Measurements from ENCODE around the gene BRSK2. TPM values are rescaled to one million over a fixed set of nuclear protein-coding genes. Genes with fewer than 3 reads are reported as not detected.
A peak's percentile ranks its signal among the peaks of the same experiment; 100 is the strongest.

The BRSK2 gene
- total and polyA plus RNA-seq, 2 of the 4 experiments (the other 2 are of a cell fraction): 0.18 to 0.62 TPM

DNA sequence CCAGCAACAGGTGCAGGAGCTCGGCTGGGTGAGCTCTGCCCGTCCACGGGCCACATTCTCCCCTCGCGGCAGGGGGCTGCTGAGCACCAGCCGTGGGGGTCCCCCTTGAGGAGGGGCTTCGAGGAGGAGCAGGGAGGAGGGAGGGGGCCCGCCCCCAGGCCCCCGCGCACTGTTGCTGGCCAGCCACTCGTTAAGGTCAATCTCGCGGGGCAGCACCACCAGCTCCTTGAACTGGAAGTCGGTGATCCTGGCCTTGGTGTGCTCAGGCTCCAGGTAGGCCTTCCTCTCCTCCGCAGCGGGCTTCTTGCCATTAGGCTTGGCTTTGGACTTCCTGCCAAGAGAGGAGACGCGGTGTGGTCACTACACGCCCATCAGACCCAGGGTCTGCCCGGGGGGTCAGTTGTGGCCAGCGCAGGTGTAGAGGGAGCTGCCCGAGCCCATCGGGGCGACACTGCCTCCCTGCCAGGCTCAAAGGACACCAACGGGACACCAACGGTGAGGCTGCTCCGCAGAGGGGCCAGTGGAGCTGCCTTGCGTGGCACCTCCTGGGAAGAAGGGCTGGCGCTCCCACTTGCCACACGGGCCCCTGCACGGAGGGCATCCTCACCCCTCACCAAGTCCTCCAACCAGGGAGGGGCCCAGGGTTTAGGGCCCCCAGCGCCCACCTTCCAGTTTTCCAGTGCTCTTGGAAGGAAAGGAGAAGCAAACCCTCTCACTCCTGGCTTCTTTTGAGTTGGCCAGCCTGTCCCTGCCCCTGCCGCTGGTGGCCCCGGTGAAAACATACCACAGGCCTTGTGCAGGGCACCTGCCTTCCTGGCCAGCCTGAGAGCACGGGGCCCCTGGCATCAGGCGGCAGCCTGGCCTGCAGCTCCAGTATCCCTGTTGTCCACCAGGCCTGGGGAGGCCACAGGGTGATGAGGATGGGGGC lies 91.1 kb downstream of the BRSK2 start (continued):
- TF ChIP-seq, protein P1, sequence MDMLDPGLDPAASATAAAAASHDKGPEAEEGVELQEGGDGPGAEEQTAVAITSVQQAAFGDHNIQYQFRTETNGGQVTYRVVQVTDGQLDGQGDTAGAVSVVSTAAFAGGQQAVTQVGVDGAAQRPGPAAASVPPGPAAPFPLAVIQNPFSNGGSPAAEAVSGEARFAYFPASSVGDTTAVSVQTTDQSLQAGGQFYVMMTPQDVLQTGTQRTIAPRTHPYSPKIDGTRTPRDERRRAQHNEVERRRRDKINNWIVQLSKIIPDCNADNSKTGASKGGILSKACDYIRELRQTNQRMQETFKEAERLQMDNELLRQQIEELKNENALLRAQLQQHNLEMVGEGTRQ (IDR thresholded peaks at IDR 0.05; ENCODE audit: low read depth, low read length): no peak

DNA sequence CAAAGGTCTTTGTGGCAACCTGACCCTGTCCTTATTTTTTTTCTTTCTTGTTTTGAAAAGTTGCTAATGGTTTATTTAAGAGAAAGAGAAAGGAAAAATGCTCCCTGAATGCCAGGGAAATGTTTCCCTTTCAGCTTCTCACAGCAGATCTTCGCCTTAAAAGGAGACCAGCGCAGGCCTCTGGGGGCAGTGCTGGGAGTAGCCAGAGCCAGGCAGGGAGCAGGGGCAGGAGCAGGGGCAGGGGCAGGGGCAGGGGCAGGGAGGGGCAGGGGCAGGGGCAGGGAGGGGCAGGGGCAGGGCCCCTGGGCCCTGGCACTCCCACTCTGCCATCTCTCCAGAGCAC lies 91.7 kb downstream of the BRSK2 start:
- H3K4ac ChIP-seq (ENCODE audit: low read depth, low read length): no peak overlapping the region
- BruUV-seq (replicated peaks): no TSS peak
- dilution Hi-C loops (cut with HindIII; ENCODE audit: low sequenced_read_pairs, unreplicated experiment): no loop called here
- H3K56ac ChIP-seq (ENCODE audit: extremely low read depth, insufficient read depth, low read length): no peak overlapping the region
- peaks cover 24% of the 10 kb centered on the region for H3K36me3 ChIP-seq (ENCODE audit: control insufficient read depth, insufficient read depth, low read length)
- peaks cover 59% of the 10 kb centered on the region for H4K20me1 ChIP-seq (ENCODE audit: insufficient read depth, low read length)
- no peak overlapping the region for H2AK5ac ChIP-seq (ENCODE audit: low read depth, low read length)
- peak overlapping the region; percentile 47; the same call in 1 of the 2 replicates for H3K27ac ChIP-seq (ENCODE audit: insufficient read depth, low read length)
- H2BK20ac ChIP-seq (ENCODE audit: low read depth, low read length): no peak overlapping the region
- intact Hi-C loops (cut with micrococcal nuclease): no loop called here
- H3K9ac ChIP-seq (ENCODE audit: low read depth, low read length): no peak overlapping the region
- H3K23ac ChIP-seq (ENCODE audit: low read depth, low read length): no peak overlapping the region
- peaks cover 4% of the 10 kb centered on the region; the same call in 1 of the 2 replicates for H3K4me1 ChIP-seq (ENCODE audit: control insufficient read depth, insufficient read depth, low read length)
- POLR2A ChIA-PET (ENCODE audit: unreplicated experiment): no interaction called here
- H3K79me1 ChIP-seq (ENCODE audit: low read depth in 1 of 2, low read length in 2 of 2): peaks cover 9 to 38% of the 10 kb centered on the region in 2 experiments; a peak in 3 of 4 replicates
- CTCF ChIA-PET: no interaction called here
- H2BK120ac ChIP-seq (ENCODE audit: low read depth, low read length): no peak overlapping the region
- no peak overlapping the region; the same call in 1 of the 2 replicates for H4K5ac ChIP-seq (ENCODE audit: low read depth, low read length)
- H3K18ac ChIP-seq (ENCODE audit: low read depth, low read length): no peak overlapping the region; the same call in 1 of the 2 replicates
- H3K9me1 ChIP-seq (ENCODE audit: insufficient read depth, low read length): peaks cover 3% of the 10 kb centered on the region; the same call in 1 of the 2 replicates
- ATAC-seq (ENCODE audit: low read depth) (peak; percentile 76), DNase-seq (no peak)
- H3K9me3 ChIP-seq (ENCODE audit: control insufficient read depth, insufficient read depth, low read length): no peaks in the 10 kb centered on the region
- no peak overlapping the region for H3K4me2 ChIP-seq (ENCODE audit: low read depth, low read length)
- no CpG with 5 or more reads among the region's 2 CpGs for WGBS, 2 experiments (ENCODE audit: extremely low coverage in 2 of 2, insufficient read length in 1 of 2)
- H2AFZ ChIP-seq (replicated peaks; ENCODE audit: low read length, poor library complexity): no peak overlapping the region
- no peak overlapping the region for H2BK15ac ChIP-seq (ENCODE audit: low read depth, low read length)
- H4K91ac ChIP-seq (ENCODE audit: insufficient read depth, low read depth, low read length): no peak overlapping the region
- H2BK5ac ChIP-seq (ENCODE audit: low read depth, low read length, poor library complexity, severe bottlenecking): no peak overlapping the region
- no peak overlapping the region for H4K8ac ChIP-seq (ENCODE audit: low read depth in 2 of 2, low read length in 2 of 2)
- in situ Hi-C loops (cut with MboI; ENCODE audit: low sequenced_read_pairs): no loop called here
- no peak overlapping the region for H3K14ac ChIP-seq (replicated peaks; ENCODE audit: low read depth, low read length)
- H2AK9ac ChIP-seq (replicated peaks; ENCODE audit: low read depth, low read length, poor library complexity): no peak overlapping the region
- H3K27me3 ChIP-seq (ENCODE audit: control insufficient read depth, insufficient read depth, low read length): no peaks in the 10 kb centered on the region
- no peak overlapping the region for H3K4me3 ChIP-seq (ENCODE audit: insufficient read depth, low read depth, low read length)
- TF ChIP-seq, protein P2, sequence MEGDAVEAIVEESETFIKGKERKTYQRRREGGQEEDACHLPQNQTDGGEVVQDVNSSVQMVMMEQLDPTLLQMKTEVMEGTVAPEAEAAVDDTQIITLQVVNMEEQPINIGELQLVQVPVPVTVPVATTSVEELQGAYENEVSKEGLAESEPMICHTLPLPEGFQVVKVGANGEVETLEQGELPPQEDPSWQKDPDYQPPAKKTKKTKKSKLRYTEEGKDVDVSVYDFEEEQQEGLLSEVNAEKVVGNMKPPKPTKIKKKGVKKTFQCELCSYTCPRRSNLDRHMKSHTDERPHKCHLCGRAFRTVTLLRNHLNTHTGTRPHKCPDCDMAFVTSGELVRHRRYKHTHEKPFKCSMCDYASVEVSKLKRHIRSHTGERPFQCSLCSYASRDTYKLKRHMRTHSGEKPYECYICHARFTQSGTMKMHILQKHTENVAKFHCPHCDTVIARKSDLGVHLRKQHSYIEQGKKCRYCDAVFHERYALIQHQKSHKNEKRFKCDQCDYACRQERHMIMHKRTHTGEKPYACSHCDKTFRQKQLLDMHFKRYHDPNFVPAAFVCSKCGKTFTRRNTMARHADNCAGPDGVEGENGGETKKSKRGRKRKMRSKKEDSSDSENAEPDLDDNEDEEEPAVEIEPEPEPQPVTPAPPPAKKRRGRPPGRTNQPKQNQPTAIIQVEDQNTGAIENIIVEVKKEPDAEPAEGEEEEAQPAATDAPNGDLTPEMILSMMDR (conservative IDR thresholded peaks at IDR 0.05; ENCODE audit: low read depth, low read length): no peak
- TF ChIP-seq SMC3 (IDR thresholded peaks at IDR 0.05; ENCODE audit: low read depth, low read length): no peak
- no peak for TF ChIP-seq RAD21 (IDR thresholded peaks at IDR 0.05; ENCODE audit: low read length)
- TF ChIP-seq POLR2A (IDR thresholded peaks at IDR 0.05; ENCODE audit: low read depth, low read length): no peak
- no peak for TF ChIP-seq FOS (IDR thresholded peaks at IDR 0.05; ENCODE audit: low read depth, low read length)
- TF ChIP-seq MAFK (IDR thresholded peaks at IDR 0.05; ENCODE audit: low read depth, low read length): no peak
- TF ChIP-seq CEBPB (IDR thresholded peaks at IDR 0.05; ENCODE audit: low read depth, low read length): no peak
- TF ChIP-seq MAZ (IDR thresholded peaks at IDR 0.05; ENCODE audit: borderline replicate concordance, low read depth, low read length): no peak
- no peak for TF ChIP-seq MXI1 (IDR thresholded peaks at IDR 0.05; ENCODE audit: borderline replicate concordance, low read depth, low read length)
- no peak for TF ChIP-seq RCOR1 (IDR thresholded peaks at IDR 0.05; ENCODE audit: insufficient replicate concordance, low read length)
- TF ChIP-seq RFX5 (IDR thresholded peaks at IDR 0.05; ENCODE audit: low read depth, low read length): no peak
- no peak for TF ChIP-seq NFE2L2 (IDR thresholded peaks at IDR 0.05; ENCODE audit: low read depth, low read length)
- TF ChIP-seq, protein P1 (IDR thresholded peaks at IDR 0.05; ENCODE audit: low read depth, low read length): no peak

All from IMR-90 (cell line).